KBM-7 (cell line): ENCODE results near the gene TEPSIN.

Experiments
- DNase-seq: peaks from one replicate; pipeline ENCODE4 v3.0.0-alpha.2; 2015
- in situ Hi-C: fragments of 300-500 bp; cut with MboI; formaldehyde crosslinking; loops from 2 replicates; pipeline ENCODE4 v1.14.3; 2020; ENCODE audit warnings: low sequenced_read_pairs, low pct_unique_long_range_greater_than_20kb, mixed read lengths

TEPSIN gene

GRCh38 chr17:81191646-81192045 lies 47.2 kb downstream of the TEPSIN start:
- in situ Hi-C loops: no loop called here
- no peak for DNase-seq

DNA sequence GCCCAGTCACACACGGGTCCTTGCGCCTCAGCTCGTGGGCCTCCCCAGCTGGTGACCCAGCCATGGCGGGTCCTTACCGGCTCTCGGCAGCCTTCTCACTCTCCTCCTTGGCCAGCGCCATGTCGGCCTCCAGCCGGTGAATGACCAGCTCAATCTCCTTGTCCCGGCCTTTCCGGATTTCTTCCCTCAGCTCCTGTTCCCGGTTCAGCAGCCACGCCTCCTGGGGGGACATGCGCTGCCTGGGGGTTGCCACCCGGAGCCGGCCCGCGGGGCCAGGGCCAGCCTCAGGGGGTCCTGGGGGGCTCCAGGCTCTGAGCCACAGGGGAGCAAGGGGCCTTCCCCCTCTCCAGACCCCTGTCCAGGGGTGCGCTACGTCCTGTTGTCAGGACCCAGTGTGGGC lies 47.7 kb downstream of the TEPSIN start:
- DNase-seq: no peak
- in situ Hi-C loops: no loop called here

DNA sequence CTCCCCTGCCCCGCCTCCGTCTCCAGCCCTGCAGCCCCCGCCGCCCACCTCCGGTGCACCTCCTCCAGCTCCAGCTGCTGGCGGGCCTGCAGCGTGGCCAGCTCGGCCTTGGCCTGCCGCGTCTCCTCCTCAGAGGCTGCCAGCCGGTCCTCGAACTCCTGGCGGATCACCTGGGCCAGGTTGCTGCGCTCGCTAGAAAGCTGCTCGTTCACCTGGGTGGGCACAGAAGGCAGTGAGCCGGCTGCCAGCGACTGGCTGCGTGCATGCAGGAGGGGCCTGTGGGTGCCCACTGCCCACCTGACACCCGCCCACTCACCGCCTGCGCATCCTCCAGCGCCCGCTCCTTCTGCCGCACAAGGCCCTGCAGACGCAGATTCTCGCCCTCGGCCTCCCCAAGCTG lies 48.3 kb downstream of the TEPSIN start:
- DNase-seq: no peak
- in situ Hi-C loops: no loop called here

GRCh38 chr17:81189670-81190530 lies 49.0 kb downstream of the TEPSIN start:
- DNase-seq: no peak
- in situ Hi-C loops: no loop called here

DNA sequence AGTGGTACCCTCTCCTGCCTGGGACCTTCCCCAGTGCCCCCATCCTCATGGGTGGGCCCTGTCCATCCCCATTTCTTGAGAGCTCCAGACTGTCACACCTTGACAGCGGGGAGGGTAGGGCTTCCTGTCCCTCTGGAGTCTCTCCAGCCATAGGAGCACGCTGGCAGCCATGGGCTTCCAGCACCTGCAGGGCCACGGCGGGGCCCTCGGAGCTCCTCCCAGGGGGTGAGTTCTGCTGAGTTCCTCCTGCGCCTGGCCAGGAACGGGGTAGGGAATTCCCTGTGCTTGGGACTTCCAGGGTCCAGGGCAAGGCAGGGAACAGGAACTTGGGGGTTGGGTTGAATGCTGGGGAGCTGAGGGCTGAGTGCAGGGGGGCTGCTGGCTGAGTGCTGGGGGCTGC lies 49.8 kb downstream of the TEPSIN start:
- DNase-seq: no peak
- in situ Hi-C loops: no loop called here

GRCh38 chr17:81188491-81188840 lies 50.4 kb downstream of the TEPSIN start:
- in situ Hi-C loops: no loop called here
- DNase-seq: no peak

DNA sequence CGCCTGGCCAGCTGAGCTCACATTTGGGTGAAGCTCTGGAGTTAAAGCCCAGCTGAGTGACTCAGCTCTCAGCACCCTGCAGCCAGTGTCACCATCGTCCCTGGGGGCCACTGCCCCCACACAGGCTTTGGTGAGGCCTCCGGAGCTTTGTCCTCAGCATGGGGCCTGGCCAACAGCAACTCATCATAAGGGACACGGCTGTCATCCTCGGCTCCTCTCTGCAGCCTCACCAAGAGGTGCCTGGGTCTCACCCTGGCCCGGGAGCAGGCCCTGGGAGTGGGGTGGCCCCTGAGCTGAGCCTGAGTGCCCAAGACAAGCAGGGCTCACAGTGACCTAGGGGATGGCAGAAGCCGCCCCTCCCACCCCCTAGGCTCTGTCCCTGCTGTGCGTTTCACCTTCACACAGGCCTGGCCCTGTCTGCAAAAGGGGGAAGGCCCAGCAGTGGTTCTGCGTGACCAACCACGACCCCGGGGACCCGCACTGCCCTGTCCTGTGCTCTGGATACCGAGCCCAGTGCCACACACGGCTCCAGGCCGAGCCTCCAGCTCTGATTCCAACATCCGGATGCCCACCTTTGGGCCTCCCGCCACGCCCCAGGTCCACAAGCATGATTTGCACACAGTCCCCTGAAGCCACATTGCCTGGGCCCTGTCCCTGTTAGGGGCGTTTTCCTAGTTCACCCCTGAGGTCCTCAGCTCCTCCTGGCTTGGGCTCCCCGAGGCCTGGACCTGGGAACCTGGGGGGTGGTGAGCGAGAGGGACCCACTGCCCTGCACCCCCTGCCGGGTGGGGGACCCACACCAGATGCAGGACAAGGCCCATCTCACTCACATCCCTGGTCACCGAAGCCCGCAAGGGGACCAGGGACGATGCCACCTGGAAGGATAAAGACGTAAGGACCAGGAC lies 51.0 kb downstream of the TEPSIN start:
- in situ Hi-C loops: no loop called here
- no peak for DNase-seq

DNA sequence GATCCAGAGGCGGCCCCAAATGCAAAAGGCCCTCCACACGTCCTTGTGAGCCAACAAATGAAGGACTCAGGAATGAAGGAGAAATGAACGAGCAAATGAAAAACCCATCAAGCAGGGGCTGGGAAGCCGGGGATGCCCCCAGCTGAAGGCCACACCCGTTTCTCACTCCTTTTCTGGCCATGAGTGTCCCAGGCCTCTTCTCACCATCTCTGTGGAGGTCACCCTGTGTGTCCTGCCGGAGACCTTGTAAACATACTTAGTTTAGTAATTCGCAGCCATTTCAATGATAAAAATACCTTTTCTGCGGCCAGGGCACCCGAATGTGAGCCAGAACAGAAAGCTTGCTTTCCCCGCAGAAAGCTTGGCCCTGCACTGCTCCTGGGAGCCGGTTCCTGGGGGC lies 51.7 kb downstream of the TEPSIN start:
- no peak for DNase-seq
- in situ Hi-C loops: no loop called here

DNA sequence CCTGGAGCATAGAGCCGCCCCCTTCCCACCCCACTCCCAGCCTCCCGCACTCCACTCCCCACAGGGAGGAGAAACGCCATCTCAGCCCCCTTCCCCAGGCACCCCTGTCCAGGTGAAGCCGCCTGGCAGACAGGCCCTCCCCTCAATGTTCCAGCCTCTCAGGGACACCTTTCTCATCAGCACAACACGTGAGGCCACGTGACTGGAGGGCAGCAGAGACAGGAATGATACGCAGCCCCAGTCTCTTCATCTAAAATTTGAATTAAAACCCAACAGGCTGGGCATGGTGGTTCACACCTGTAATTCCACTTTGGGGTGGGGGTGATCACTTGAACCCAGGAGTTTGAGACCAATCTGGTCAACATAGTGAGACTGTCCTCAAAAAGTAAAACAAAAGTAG lies 52.7 kb downstream of the TEPSIN start:
- in situ Hi-C loops: no loop called here
- no peak for DNase-seq

DNA sequence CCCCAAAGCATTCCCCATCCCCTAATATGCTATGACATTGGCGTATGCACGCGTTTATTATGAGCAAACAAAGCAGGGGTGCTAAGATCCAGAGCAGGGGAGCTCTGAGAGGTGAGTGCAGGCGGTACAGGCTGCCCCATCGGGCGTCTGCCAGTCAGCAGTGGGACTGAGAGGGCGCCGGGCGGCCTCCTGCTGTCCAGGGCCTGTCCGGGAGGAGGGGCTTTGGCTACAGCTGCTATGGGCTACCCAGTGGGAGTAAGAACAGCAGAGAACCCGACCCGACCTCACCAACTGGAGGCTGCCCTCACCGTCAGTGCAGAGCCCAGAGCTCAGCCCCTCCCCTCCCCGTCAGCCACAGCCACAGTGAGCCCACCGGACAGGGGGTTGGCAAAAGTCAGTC lies 54.3 kb downstream of the TEPSIN start:
- DNase-seq: no peak
- in situ Hi-C loops: no loop called here

- in situ Hi-C loops: no loop called here
- no peak for DNase-seq
These were observed 55.0 kb downstream of the TEPSIN start for GRCh38 chr17:81183807-81184206.

- no peak for DNase-seq
- in situ Hi-C loops: no loop called here
These were observed 55.5 kb downstream of the TEPSIN start for GRCh38 chr17:81183316-81183715.

GRCh38 chr17:81182596-81182995 lies 56.3 kb downstream of the TEPSIN start:
- in situ Hi-C loops: no loop called here
- no peak for DNase-seq

- in situ Hi-C loops: no loop called here
- no peak for DNase-seq
These were observed 57.1 kb downstream of the TEPSIN start for GRCh38 chr17:81181811-81182185.

DNA sequence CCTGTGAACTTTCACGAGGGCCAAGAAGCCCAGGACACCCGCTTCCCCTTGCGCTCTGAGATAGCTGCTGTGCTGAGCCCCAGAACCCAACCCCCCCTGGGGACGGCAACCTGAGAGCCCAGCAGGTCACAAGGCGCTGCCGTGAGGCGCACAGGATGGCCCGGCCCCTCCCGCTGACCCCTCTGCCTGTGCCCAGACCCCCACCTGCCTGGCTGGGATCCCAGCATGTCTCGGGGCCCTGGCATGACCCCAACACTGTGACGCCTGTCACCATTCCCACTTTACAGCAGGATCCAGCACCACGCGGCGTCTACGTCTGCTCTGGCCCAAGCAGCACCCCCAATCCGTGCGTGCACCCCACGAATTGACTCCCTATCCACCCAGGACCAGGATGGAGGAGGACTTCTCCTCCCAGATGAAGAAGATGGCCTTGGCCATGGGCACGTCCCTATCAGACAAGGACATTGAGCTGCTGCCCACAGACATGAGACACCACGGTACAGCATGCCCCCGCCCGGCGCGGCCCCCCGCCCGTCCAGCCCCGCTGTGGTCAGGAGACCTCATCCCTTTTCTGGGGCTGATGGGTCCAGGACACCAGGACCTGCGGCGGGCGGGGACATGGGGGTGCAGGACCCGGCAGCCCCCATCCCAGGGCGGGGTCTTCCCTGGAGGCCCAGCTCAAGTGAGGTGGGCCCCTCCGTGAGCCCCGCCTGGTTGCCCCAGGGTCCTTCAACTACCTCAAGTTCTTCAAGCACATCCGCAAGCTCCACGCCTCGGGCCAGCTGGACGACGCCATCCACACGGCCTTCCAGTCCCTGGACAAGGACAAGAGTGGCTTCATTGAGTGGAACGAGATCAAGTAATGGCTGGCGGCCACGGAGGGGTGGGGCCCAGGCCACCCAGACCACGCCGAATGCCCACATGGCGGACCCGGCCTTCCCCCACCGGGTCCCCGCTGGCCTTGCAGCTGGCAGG lies 57.7 kb downstream of the TEPSIN start:
- in situ Hi-C loops: no loop called here
- DNase-seq: no peak

DNA sequence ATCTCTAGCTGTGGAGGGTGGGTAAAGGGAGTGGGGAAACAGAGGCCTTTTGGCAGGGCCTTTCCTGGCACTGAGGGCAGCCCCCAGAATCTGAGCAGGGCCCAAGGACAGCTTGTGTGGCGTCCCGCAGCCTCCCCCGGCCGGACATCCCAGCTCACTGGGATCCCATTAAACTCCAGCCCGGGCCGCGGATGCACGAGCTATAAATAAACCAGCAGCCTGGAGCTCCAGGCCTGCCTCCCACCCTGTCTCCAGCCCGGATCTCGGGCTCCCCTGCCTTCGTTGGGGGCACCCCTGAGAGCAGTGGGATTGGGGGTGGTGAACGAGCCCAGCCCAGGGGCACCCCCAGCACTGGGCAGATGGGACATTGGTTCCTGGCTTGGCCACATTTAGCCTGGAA lies 59.0 kb downstream of the TEPSIN start:
- in situ Hi-C loops: no loop called here
- no peak for DNase-seq

DNA sequence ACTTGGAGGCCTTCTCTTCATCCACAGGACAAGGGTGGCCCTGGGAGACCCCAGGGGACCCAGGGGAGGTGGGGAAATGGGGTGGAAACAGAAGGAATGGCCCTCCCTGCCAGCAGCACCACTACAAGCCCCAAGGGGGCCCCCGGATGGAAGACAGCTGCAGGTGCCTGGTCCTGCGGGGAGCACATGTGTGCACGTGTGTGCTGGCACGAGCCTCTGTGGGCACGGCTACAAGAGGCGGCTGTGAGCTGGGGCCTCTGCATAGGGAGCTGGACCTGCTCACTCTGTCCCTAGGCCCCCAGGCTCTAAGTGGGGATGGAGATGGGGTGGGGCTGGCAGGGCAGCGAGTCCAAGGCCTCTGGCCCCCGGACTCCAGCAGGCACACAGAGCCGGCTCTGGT lies 59.6 kb downstream of the TEPSIN start:
- in situ Hi-C loops: no loop called here
- DNase-seq: no peak
